ENCODE data around the gene S100B.

The S100B gene

GRCh38 chr21:46618738-46619379, 14.0 kb upstream of the S100B start:
- no peak for TF ChIP-seq CTCF (IDR thresholded peaks at IDR 0.05; ENCODE audit: low read depth, low read length)
- Histone ChIP-seq H3K36me3 (no peaks in the 10 kb centered on the region), H3K4me1 (no peaks in the 10 kb centered on the region), H3K4me3 (ENCODE audit: low read depth, low read length) (no peak overlapping the region), H3K27me3 (no peaks in the 10 kb centered on the region; the same call in none of the 2 replicates), H3K9me3 (no peaks in the 10 kb centered on the region; the same call in 1 of the 2 replicates)
- no peak for DNase-seq

GRCh38 chr21:46617267-46618051, 12.6 kb upstream of the S100B start:
- Histone ChIP-seq H3K4me3 (ENCODE audit: low read depth, low read length) (no peak overlapping the region), H3K9me3 (no peaks in the 10 kb centered on the region; the same call in 1 of the 2 replicates), H3K36me3 (no peaks in the 10 kb centered on the region), H3K4me1 (no peaks in the 10 kb centered on the region), H3K27me3 (no peaks in the 10 kb centered on the region; the same call in none of the 2 replicates)
- DNase-seq = no peak
- TF ChIP-seq CTCF (IDR thresholded peaks at IDR 0.05; ENCODE audit: low read depth, low read length) = no peak

- TF ChIP-seq CTCF (IDR thresholded peaks at IDR 0.05; ENCODE audit: low read depth, low read length) = no peak
- no peaks in the 10 kb centered on the region for H3K36me3 ChIP-seq
Observed at GRCh38 chr21:46616656-46617055, 11.8 kb upstream of the S100B start.

GRCh38 chr21:46616050-46616449, 11.2 kb upstream of the S100B start:
- Histone ChIP-seq H3K4me1 (no peaks in the 10 kb centered on the region), H3K4me3 (ENCODE audit: low read depth, low read length) (no peak overlapping the region), H3K27me3 (no peaks in the 10 kb centered on the region; the same call in none of the 2 replicates), H3K36me3 (no peaks in the 10 kb centered on the region), H3K9me3 (no peaks in the 10 kb centered on the region; the same call in 1 of the 2 replicates)
- no peak for DNase-seq
- no peak for TF ChIP-seq CTCF (IDR thresholded peaks at IDR 0.05; ENCODE audit: low read depth, low read length)

More at GRCh38 chr21:46616656-46617055, 11.8 kb upstream of the S100B start:
- H3K27me3 ChIP-seq = no peaks in the 10 kb centered on the region; the same call in none of the 2 replicates
- no peaks in the 10 kb centered on the region; the same call in 1 of the 2 replicates for H3K9me3 ChIP-seq
- H3K4me1 ChIP-seq = no peaks in the 10 kb centered on the region
- no peak for DNase-seq
- no peak overlapping the region for H3K4me3 ChIP-seq (ENCODE audit: low read depth, low read length)

GRCh38 chr21:46613391-46613790, 8.5 kb upstream of the S100B start:
- Histone ChIP-seq H3K27me3 (no peaks in the 10 kb centered on the region; the same call in none of the 2 replicates), H3K36me3 (no peaks in the 10 kb centered on the region), H3K4me3 (ENCODE audit: low read depth, low read length) (no peak overlapping the region), H3K4me1 (no peaks in the 10 kb centered on the region), H3K9me3 (no peaks in the 10 kb centered on the region; the same call in 1 of the 2 replicates)
- no peak for TF ChIP-seq CTCF (IDR thresholded peaks at IDR 0.05; ENCODE audit: low read depth, low read length)
- no peak for DNase-seq
